ENCODE measurements around the gene GPD1. TPM values are rescaled to one million over a fixed set of nuclear protein-coding genes. Genes with fewer than 3 reads are reported as not detected.

Gene GPD1
- total RNA-seq, 1 donor from 2014 or later, result 9.0 TPM

GRCh38 chr12:50085615-50086072 lies 18.2 kb upstream of the GPD1 start:
- intact Hi-C loops (cut with micrococcal nuclease), result no loop called here
- H3K4me1 ChIP-seq, result peaks cover 41% of the 10 kb centered on the region
- peaks cover 5% of the 10 kb centered on the region for H3K27me3 ChIP-seq (ENCODE audit: low read depth)
- no peak for DNase-seq
- peaks cover 40% of the 10 kb centered on the region for H3K36me3 ChIP-seq
- TF ChIP-seq, protein P1, sequence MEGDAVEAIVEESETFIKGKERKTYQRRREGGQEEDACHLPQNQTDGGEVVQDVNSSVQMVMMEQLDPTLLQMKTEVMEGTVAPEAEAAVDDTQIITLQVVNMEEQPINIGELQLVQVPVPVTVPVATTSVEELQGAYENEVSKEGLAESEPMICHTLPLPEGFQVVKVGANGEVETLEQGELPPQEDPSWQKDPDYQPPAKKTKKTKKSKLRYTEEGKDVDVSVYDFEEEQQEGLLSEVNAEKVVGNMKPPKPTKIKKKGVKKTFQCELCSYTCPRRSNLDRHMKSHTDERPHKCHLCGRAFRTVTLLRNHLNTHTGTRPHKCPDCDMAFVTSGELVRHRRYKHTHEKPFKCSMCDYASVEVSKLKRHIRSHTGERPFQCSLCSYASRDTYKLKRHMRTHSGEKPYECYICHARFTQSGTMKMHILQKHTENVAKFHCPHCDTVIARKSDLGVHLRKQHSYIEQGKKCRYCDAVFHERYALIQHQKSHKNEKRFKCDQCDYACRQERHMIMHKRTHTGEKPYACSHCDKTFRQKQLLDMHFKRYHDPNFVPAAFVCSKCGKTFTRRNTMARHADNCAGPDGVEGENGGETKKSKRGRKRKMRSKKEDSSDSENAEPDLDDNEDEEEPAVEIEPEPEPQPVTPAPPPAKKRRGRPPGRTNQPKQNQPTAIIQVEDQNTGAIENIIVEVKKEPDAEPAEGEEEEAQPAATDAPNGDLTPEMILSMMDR (IDR thresholded peaks at IDR 0.05; ENCODE audit: borderline replicate concordance), result no peak
- H3K4me3 ChIP-seq, result peak overlapping the region; percentile 98
- peak overlapping the region; percentile 100 for H3K27ac ChIP-seq (replicated peaks)
- H3K9me3 ChIP-seq (replicated peaks), result no peaks in the 10 kb centered on the region

DNA sequence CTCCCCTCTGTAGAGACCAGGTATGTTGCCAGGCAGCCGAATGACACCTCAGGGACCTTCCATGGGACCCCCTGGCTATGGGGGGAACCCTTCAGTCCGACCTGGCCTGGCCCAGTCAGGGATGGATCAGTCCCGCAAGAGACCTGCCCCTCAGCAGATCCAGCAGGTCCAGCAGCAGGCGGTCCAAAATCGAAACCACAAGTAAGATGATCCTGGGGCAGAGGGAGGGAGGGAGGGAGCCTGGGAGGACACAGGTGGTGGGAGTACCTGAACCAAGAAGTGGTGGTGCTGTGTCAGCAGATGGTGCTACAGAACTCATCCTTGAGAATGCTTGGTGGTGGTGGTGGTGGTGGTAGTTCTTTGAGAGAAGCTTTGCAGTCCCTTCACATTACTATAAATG lies 17.7 kb upstream of the GPD1 start:
- H3K36me3 ChIP-seq, result peaks cover 45% of the 10 kb centered on the region
- intact Hi-C loops (cut with micrococcal nuclease), result no loop called here
- no peak for DNase-seq
- H3K4me1 ChIP-seq, result peaks cover 37% of the 10 kb centered on the region
- H3K9me3 ChIP-seq (replicated peaks), result no peaks in the 10 kb centered on the region
- peak overlapping the region; percentile 100 for H3K27ac ChIP-seq (replicated peaks)
- H3K27me3 ChIP-seq (ENCODE audit: low read depth), result peaks cover under 1% of the 10 kb centered on the region
- peak overlapping the region; percentile 98 for H3K4me3 ChIP-seq
- TF ChIP-seq, protein P1 (IDR thresholded peaks at IDR 0.05; ENCODE audit: borderline replicate concordance), result no peak

GRCh38 chr12:50087151-50087550 lies 16.7 kb upstream of the GPD1 start:
- peaks cover 55% of the 10 kb centered on the region for H3K36me3 ChIP-seq
- TF ChIP-seq, protein P1 (IDR thresholded peaks at IDR 0.05; ENCODE audit: borderline replicate concordance), result no peak
- H3K27ac ChIP-seq (replicated peaks), result no peak overlapping the region
- no peaks in the 10 kb centered on the region for H3K27me3 ChIP-seq (ENCODE audit: low read depth)
- H3K4me1 ChIP-seq, result peaks cover 36% of the 10 kb centered on the region
- intact Hi-C loops (cut with micrococcal nuclease), result no loop called here
- DNase-seq, result no peak
- no peak overlapping the region for H3K4me3 ChIP-seq
- no peaks in the 10 kb centered on the region for H3K9me3 ChIP-seq (replicated peaks)

DNA sequence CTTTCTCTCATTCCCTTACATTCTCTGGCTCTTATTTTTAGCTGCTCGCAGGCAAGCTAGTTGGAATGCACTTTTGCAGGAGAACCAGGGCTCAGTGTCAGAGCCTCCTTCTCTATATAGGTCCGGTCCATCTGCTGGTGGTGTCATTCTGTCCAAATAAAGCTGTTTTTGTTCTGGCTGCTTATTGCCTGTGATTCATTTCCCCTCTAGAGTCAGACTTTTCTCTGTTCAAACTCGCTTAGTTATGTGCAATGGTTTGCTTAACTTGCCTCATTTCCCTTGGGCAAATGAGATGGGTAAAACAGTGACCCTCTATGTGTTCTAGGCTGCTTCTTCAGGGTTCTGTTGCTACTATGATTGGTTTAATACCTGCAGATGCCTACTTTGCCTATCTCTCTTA lies 15.8 kb upstream of the GPD1 start:
- Histone ChIP-seq H3K36me3 (peaks cover 63% of the 10 kb centered on the region), H3K9me3 (replicated peaks) (no peaks in the 10 kb centered on the region), H3K4me1 (peaks cover 36% of the 10 kb centered on the region), H3K4me3 (no peak overlapping the region), H3K27ac (replicated peaks) (no peak overlapping the region), H3K27me3 (ENCODE audit: low read depth) (no peaks in the 10 kb centered on the region)
- TF ChIP-seq, protein P1 (IDR thresholded peaks at IDR 0.05; ENCODE audit: borderline replicate concordance), result no peak
- intact Hi-C loops (cut with micrococcal nuclease), result no loop called here
- no peak for DNase-seq

- Histone ChIP-seq H3K4me1 (peaks cover 36% of the 10 kb centered on the region), H3K4me3 (no peak overlapping the region), H3K27me3 (ENCODE audit: low read depth) (no peaks in the 10 kb centered on the region), H3K27ac (replicated peaks) (no peak overlapping the region), H3K36me3 (peaks cover 71% of the 10 kb centered on the region), H3K9me3 (replicated peaks) (no peaks in the 10 kb centered on the region)
- DNase-seq, result no peak
- TF ChIP-seq, protein P1 (IDR thresholded peaks at IDR 0.05; ENCODE audit: borderline replicate concordance), result peak; percentile 89
- intact Hi-C loops (cut with micrococcal nuclease), result no loop called here
These were observed 15.1 kb upstream of the GPD1 start for GRCh38 chr12:50088577-50089335.
